H1 (cell line): ENCODE results near the gene TRIM71. TPM values are rescaled to one million over a fixed set of nuclear protein-coding genes. Genes with fewer than 3 reads are reported as not detected.

Experiments
- CTCF ChIA-PET: fragments of 300-600 bp; sonication (Branson Sonifier 250); formaldehyde crosslinking; loops from one replicate; lab custom pipeline; 2021; ENCODE audit not compliant: partially characterized antibody; lab: Charles Lee
- POLR2A ChIA-PET: fragments of 300-600 bp; sonication (Branson Sonifier 250); formaldehyde crosslinking; loops from one replicate; lab custom pipeline; 2021; ENCODE audit warnings: inconsistent platforms; ENCODE audit not compliant: partially characterized antibody; lab: Charles Lee
- DNase-seq, 2 experiments: peaks; one replicate each; pipeline versions ENCODE4 v3.0.0 to v3.0.0-alpha.2; 2010 to 2022; ENCODE audit warnings: low spot score in 2 of 2, low read depth in 1 of 2, mixed read lengths in 1 of 2
- FAIRE-seq: peaks from 2 replicates; lab custom pipeline; 2011; peaks lifted over from hg19 to GRCh38; lab: Jason Lieb, UNC
- H2AFZ ChIP-seq: 2 replicates; pipeline ENCODE4 v1.8.1; 2012; ENCODE audit warnings: low read length, inconsistent platforms
- H2AK5ac ChIP-seq: 2 replicates; pipeline ENCODE4 v1.6.1; 2013; ENCODE audit warnings: low read depth, low read length
- H2BK120ac ChIP-seq: replicated peaks from 2 replicates; pipeline ENCODE3; 2013; ENCODE audit warnings: low read depth, low read length, inconsistent platforms
- H2BK12ac ChIP-seq: 2 replicates; pipeline ENCODE4 v1.6.1; 2013; ENCODE audit warnings: low read depth, low read length
- H2BK15ac ChIP-seq: 2 replicates; pipeline ENCODE4 v1.6.1; 2013; ENCODE audit warnings: low read length
- H2BK20ac ChIP-seq: 2 replicates; pipeline ENCODE4 v1.6.1; 2013; ENCODE audit warnings: low read length
- H2BK5ac ChIP-seq: 2 replicates; pipeline ENCODE4 v1.6.1; 2013; ENCODE audit warnings: low read depth, low read length
- H3K14ac ChIP-seq: 2 replicates; pipeline ENCODE4 v1.6.1; 2013; ENCODE audit warnings: inconsistent platforms; ENCODE audit not compliant: insufficient read length
- H3K18ac ChIP-seq: 2 replicates; pipeline ENCODE4 v1.6.1; 2013; ENCODE audit warnings: low read length; ENCODE audit errors: extremely low read depth
- H3K23ac ChIP-seq: 2 replicates; pipeline ENCODE4 v1.6.1; 2013; ENCODE audit warnings: inconsistent platforms; ENCODE audit not compliant: insufficient read length
- H3K23me2 ChIP-seq: 2 replicates; pipeline ENCODE4 v1.6.1; 2013; ENCODE audit warnings: low read depth, low read length
- H3K27ac ChIP-seq: 2 replicates; pipeline ENCODE4 v1.6.1; 2011; ENCODE audit warnings: low read depth, low read length, inconsistent platforms
- H3K27me3 ChIP-seq, 4 experiments: replicated peaks in 1 of 4; 1 replicate in 1 of 4; 2 replicates in 3 of 4; pipeline versions ENCODE4 v1.6.1 to v1.8.1; 2011 to 2013; ENCODE audit warnings: low read length in 3 of 4, mild to moderate bottlenecking in 3 of 4, inconsistent platforms in 2 of 4, mixed read lengths in 2 of 4, moderate library complexity in 1 of 4; ENCODE audit not compliant: control insufficient read depth in 3 of 4, insufficient read depth in 3 of 4; ENCODE audit errors: extremely low read depth in 1 of 4
- H3K36me3 ChIP-seq, 4 experiments: 2 replicates each; pipeline versions ENCODE4 v1.6.1 to v1.8.1; 2011 to 2013; ENCODE audit warnings: mild to moderate bottlenecking in 4 of 4, low read length in 3 of 4, moderate library complexity in 2 of 4, control low read depth in 1 of 4, inconsistent platforms in 1 of 4; ENCODE audit not compliant: insufficient read depth in 4 of 4, control insufficient read depth in 2 of 4
- H3K4ac ChIP-seq: replicated peaks from 2 replicates; pipeline ENCODE3; 2013; ENCODE audit warnings: low read length, low read depth, mixed read lengths, inconsistent platforms; ENCODE audit not compliant: insufficient read length
- H3K4me1 ChIP-seq, 4 experiments: replicated peaks in 1 of 4; 1 replicate in 1 of 4; 2 replicates in 3 of 4; pipeline versions ENCODE4 v1.6.1 to v1.8.1; 2011 to 2013; ENCODE audit warnings: low read length in 3 of 4, inconsistent platforms in 2 of 4, mixed read lengths in 1 of 4; ENCODE audit not compliant: insufficient read depth in 4 of 4, control insufficient read depth in 3 of 4
- H3K4me2 ChIP-seq, 2 experiments: 2 replicates each; pipeline versions ENCODE4 v1.6.1 to v1.8.1; 2011 to 2013; ENCODE audit warnings: low read depth in 2 of 2, low read length in 2 of 2, control low read depth in 1 of 2, inconsistent platforms in 1 of 2, mild to moderate bottlenecking in 1 of 2; ENCODE audit not compliant: insufficient read depth in 1 of 2
- H3K4me3 ChIP-seq, 4 experiments: fragments of 200-600, 300-600 bp in 1 of 4; sonication (generic), shearing (Covaris generic), sonication (Bioruptor Twin) in 1 of 4; 2 replicates each; pipeline versions ENCODE4 v1.5.1 to v1.8.1; 2011 to 2016; ENCODE audit warnings: low read length in 4 of 4, low read depth in 3 of 4, control low read depth in 2 of 4, inconsistent platforms in 2 of 4, mild to moderate bottlenecking in 2 of 4, mixed read lengths in 1 of 4, moderate library complexity in 1 of 4; ENCODE audit not compliant: insufficient read depth in 2 of 4; ENCODE audit errors: extremely low read depth in 1 of 4
- H3K56ac ChIP-seq: replicated peaks from 2 replicates; pipeline ENCODE3; 2013; ENCODE audit warnings: low read depth, mild to moderate bottlenecking, mixed read lengths, low read length, inconsistent platforms; ENCODE audit not compliant: insufficient read length
- H3K79me1 ChIP-seq: 2 replicates; pipeline ENCODE4 v1.6.1; 2013; ENCODE audit warnings: low read depth, low read length, control low read depth
- H3K79me2 ChIP-seq, 2 experiments: 2 replicates each; pipeline versions ENCODE4 v1.6.1 to v1.8.1; 2012 to 2013; ENCODE audit warnings: low read length in 2 of 2, mild to moderate bottlenecking in 2 of 2, inconsistent platforms in 1 of 2; ENCODE audit not compliant: insufficient read depth in 2 of 2, control insufficient read depth in 1 of 2
- H3K9ac ChIP-seq, 4 experiments: replicated peaks in 1 of 4; 1 replicate in 1 of 4; 2 replicates in 3 of 4; pipeline versions ENCODE4 v1.6.1 to v1.8.1; 2011 to 2013; ENCODE audit warnings: low read depth in 3 of 4, low read length in 3 of 4, control low read depth in 2 of 4, mild to moderate bottlenecking in 2 of 4, moderate library complexity in 2 of 4, inconsistent platforms in 1 of 4; ENCODE audit errors: extremely low read depth in 1 of 4
- H3K9me3 ChIP-seq, 2 experiments: 2 replicates each; pipeline versions ENCODE4 v1.6.1 to v1.8.1; 2012 to 2013; ENCODE audit warnings: mild to moderate bottlenecking in 2 of 2, moderate library complexity in 2 of 2, control low read depth in 1 of 2, inconsistent platforms in 1 of 2, low read depth in 1 of 2, low read length in 1 of 2, mixed read lengths in 1 of 2; ENCODE audit not compliant: insufficient read depth in 2 of 2
- H4K20me1 ChIP-seq, 2 experiments: replicated peaks in 1 of 2; 2 replicates each; pipeline versions ENCODE3 to v1.8.1; 2011 to 2013; ENCODE audit warnings: inconsistent platforms in 2 of 2, low read length in 2 of 2, mild to moderate bottlenecking in 1 of 2; ENCODE audit not compliant: insufficient read depth in 2 of 2, control insufficient read depth in 1 of 2
- H4K5ac ChIP-seq: 2 replicates; pipeline ENCODE4 v1.6.1; 2013; ENCODE audit warnings: low read length, low read depth, mixed read lengths, inconsistent platforms; ENCODE audit not compliant: insufficient read length
- H4K8ac ChIP-seq: 2 replicates; pipeline ENCODE4 v1.8.0; 2013; ENCODE audit warnings: mild to moderate bottlenecking, moderate library complexity, low read length, inconsistent platforms; ENCODE audit not compliant: insufficient read depth; ENCODE audit errors: extremely low read depth
- H4K91ac ChIP-seq: replicated peaks from 2 replicates; pipeline ENCODE3; 2013; ENCODE audit warnings: low read length, mixed read lengths, inconsistent platforms; ENCODE audit not compliant: insufficient read length
- CBX8 ChIP-seq: fragments of 300-800, 300-1000 bp; sonication (generic); IDR thresholded peaks from 2 replicates; pipeline ENCODE4 v1.7.1; 2016; ENCODE audit warnings: low read depth, low read length, borderline replicate concordance
- CHD2 ChIP-seq: IDR thresholded peaks from 2 replicates; pipeline ENCODE4 v1.6.1; 2012; ENCODE audit warnings: low read length, improper control_type of control experiment
- KDM1A ChIP-seq: fragments of 200-600, 300-600 bp; sonication (generic); IDR thresholded peaks from 2 replicates; pipeline ENCODE4 v1.7.1; 2016; ENCODE audit warnings: mild to moderate bottlenecking, low read length, borderline replicate concordance
- POLR2A ChIP-seq, 2 experiments: IDR thresholded peaks; 1 replicate in 1 of 2; 2 replicates in 1 of 2; pipeline ENCODE4 v1.6.1; 2011; ENCODE audit warnings: low read depth in 2 of 2, low read length in 2 of 2, mild to moderate bottlenecking in 2 of 2; ENCODE audit errors: control extremely low read depth in 1 of 2
- POLR2AphosphoS5 ChIP-seq: IDR thresholded peaks from 2 replicates; pipeline ENCODE4 v1.6.1; 2011; ENCODE audit warnings: low read depth, low read length
- RNF2 ChIP-seq: fragments of 200-900, 300-1000 bp; sonication (generic); IDR thresholded peaks from 2 replicates; pipeline ENCODE4 v1.7.1; 2016; ENCODE audit warnings: borderline replicate concordance, low read depth, mild to moderate bottlenecking, antibody characterized with exemption, low read length; ENCODE audit not compliant: poor library complexity, severe bottlenecking; ENCODE audit errors: missing control alignments
- TBP ChIP-seq: IDR thresholded peaks from 2 replicates; pipeline ENCODE4 v1.6.1; 2011; ENCODE audit warnings: low read depth, low read length, improper control_type of control experiment
- whole genome bisulfite sequencing, 2 experiments: shearing (Covaris generic) in 1 of 2; methylation state at CpG; one replicate each; pipeline versions ENCODE4 v1.1.6 to v1.1.7; 2013 to 2015; ENCODE audit warnings: low lambda C conversion rate in 2 of 2, mixed read lengths in 2 of 2, inconsistent platforms in 1 of 2, low coverage in 1 of 2, missing lambda C conversion rate in 1 of 2; ENCODE audit not compliant: insufficient replicate concordance in 2 of 2, insufficient coverage in 1 of 2, insufficient read length in 1 of 2; ENCODE audit errors: extremely low coverage in 1 of 2, missing lambda C conversion rate in 1 of 2; 5-methylcytosine and 5-hydroxymethylcytosine counted together
- polyA plus RNA-seq, 7 experiments: library from polyadenylated mRNA; depleted of rRNA in 3 of 7; stranded (reverse) in 5 of 7; unstranded in 2 of 7; fragments of >200 nt in 5 of 7; fragments of 200-250 nt in 2 of 7; gene quantifications; 1 replicate in 5 of 7; 2 replicates in 1 of 7; 4 replicates in 1 of 7; pipeline versions ENCODE4 v1.2.1 to v1.2.3, GENCODE V29; 2011 to 2013; ENCODE audit warnings: missing spikeins in 2 of 7, mixed read lengths in 2 of 7
- total RNA-seq: library from RNA; stranded (reverse); fragmentation: NEBNext Ultra II Directional; extraction: Animal tissue kit (Norgen Biotek cat#: 25700); gene quantifications from 2 replicates; pipeline ENCODE4 v1.2.1, GENCODE V29; 2021
- TF ChIP-seq, protein P1 (sequence below), 3 experiments: IDR thresholded peaks; 1 replicate in 2 of 3; 2 replicates in 1 of 3; pipeline versions ENCODE4 v1.5.1 to v1.6.1; 2011; ENCODE audit warnings: low read length in 3 of 3, mild to moderate bottlenecking in 3 of 3, inconsistent platforms in 2 of 3, low read depth in 1 of 3, moderate library complexity in 1 of 3; ENCODE audit not compliant: insufficient read depth in 1 of 3; ENCODE audit errors: control extremely low read depth in 1 of 3

TRIM71 gene
- total and polyA plus RNA-seq, 2 of the 8 experiments (the other 6 are each of a cell fraction or from before 2014, with no cell fraction given): 53.7 to 293 TPM

DNA sequence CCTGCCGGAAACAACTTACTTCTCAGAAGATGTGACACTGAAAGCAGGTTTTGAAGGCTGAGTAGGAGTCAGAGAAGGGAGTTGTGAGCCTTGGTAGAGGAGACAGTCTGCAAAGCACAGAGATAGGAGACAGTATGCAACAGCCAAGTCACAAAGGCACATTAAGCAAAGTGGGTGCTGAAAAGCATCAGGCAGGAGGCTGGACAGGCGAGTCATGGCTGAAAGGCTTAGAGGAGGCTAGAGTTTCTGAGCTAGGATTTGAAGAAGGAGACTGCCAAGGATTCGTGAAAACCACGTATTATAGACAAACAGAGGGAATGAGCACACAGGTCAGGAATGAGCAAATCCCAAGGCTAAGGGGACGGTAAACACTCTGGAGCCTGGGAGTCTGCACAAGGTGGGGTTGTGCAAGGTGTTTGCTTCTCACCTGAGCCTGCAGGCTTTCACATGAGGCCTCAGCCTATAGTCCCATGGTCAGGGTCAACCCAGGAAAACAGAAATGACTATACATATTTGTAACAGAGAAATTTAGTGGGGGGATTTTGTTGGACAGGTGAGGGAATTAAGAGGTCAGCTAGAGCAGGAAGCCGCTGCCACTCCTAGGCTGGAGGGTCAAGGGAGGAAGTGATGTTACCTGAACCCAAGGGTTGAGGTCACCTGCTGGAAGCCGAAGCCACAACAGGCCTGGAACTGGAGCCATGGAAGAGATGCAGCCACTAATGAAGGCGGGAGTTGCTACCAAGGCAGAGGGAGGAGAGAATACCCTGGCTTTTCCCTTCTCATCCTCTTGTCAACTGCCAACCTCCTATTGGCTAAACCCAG is 23.1 kb upstream of the TRIM71 start:
- DNase-seq (no peak), FAIRE-seq (no peak)
- Histone ChIP-seq H2BK120ac (no peak overlapping the region), H4K20me1 (no peaks in the 10 kb centered on the region), H3K23me2 (no peaks in the 10 kb centered on the region), H3K9ac (no peak overlapping the region), H3K23ac (no peak overlapping the region), H2BK12ac (0 out of 2 replicates have a peak overlapping the region, but pooled peaks have one; percentile 2), H3K27ac (0 out of 2 replicates have a peak overlapping the region, but pooled peaks have one; percentile 6), H3K4me2 (no peak overlapping the region), H2AK5ac (no peak overlapping the region), H3K56ac (no peak overlapping the region), H2BK5ac (no peak overlapping the region; the same call in 1 of the 2 replicates), H3K36me3 (peaks cover 0 to 5% (median 0%) of the 10 kb centered on the region in 4 experiments; a peak in 1 of 8 replicates), H3K4me3 (no peak overlapping the region), H3K27me3 (no peaks in the 10 kb centered on the region), H3K14ac (no peak overlapping the region), H3K79me2 (peaks cover 0 to 4% of the 10 kb centered on the region in 2 experiments; a peak in 1 of 4 replicates), H3K4me1 (peaks cover 0 to 3% (median under 1%) of the 10 kb centered on the region in 4 experiments; a peak in 3 of 7 replicates), H3K4ac (no peak overlapping the region), H4K8ac (no peak overlapping the region), H2BK15ac (peak overlapping the region; percentile 78; the same call in 1 of the 2 replicates), H2AFZ (no peak overlapping the region), H4K5ac (no peak overlapping the region), H3K79me1 (peaks cover 3% of the 10 kb centered on the region), H4K91ac (peak overlapping the region; percentile 10), H3K9me3 (no peaks in the 10 kb centered on the region; a peak in 1 of 4 replicates), H2BK20ac (no peak overlapping the region), H3K18ac (0 out of 2 replicates have a peak overlapping the region, but pooled peaks have one; percentile 25)
- CTCF ChIA-PET: interaction anchor here (0.7 to 2.9 kb wide), 6 partner anchors 8 to 137 kb away, joined by 3 to 7 read pairs (median 4); no protein-coding TSS in a partner anchor
- 85% methylated on average over 8 of the region's 8 CpGs; no CpG with 5 or more reads in 1 of the 2 experiments for WGBS, 2 experiments
- POLR2A ChIA-PET: interaction anchor here (0.9 to 7.5 kb wide), 7 partner anchors 8 to 23 kb away, joined by 3 to 74 read pairs (median 3); partner anchors contain the start of gene TRIM71
- no peak for TF ChIP-seq KDM1A
- no peak for TF ChIP-seq POLR2A (IDR thresholded peaks at IDR 0.05; ENCODE audit: control extremely low read depth in 1 of 2, low read depth in 2 of 2, low read length in 2 of 2)
- TF ChIP-seq, protein P1, sequence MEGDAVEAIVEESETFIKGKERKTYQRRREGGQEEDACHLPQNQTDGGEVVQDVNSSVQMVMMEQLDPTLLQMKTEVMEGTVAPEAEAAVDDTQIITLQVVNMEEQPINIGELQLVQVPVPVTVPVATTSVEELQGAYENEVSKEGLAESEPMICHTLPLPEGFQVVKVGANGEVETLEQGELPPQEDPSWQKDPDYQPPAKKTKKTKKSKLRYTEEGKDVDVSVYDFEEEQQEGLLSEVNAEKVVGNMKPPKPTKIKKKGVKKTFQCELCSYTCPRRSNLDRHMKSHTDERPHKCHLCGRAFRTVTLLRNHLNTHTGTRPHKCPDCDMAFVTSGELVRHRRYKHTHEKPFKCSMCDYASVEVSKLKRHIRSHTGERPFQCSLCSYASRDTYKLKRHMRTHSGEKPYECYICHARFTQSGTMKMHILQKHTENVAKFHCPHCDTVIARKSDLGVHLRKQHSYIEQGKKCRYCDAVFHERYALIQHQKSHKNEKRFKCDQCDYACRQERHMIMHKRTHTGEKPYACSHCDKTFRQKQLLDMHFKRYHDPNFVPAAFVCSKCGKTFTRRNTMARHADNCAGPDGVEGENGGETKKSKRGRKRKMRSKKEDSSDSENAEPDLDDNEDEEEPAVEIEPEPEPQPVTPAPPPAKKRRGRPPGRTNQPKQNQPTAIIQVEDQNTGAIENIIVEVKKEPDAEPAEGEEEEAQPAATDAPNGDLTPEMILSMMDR (IDR thresholded peaks at IDR 0.05; ENCODE audit: control extremely low read depth in 1 of 3, insufficient read depth in 1 of 3, low read depth in 1 of 3, low read length in 3 of 3): no peak
- TF ChIP-seq RNF2: no peak
- no peak; the same call in 1 of the 2 replicates for TF ChIP-seq POLR2AphosphoS5
- TF ChIP-seq TBP: no peak
- no peak for TF ChIP-seq CHD2
- no peak for TF ChIP-seq CBX8
